Trophoblast cell (in vitro differentiated cells and primary cell): ENCODE results near the gene SYNPO2.

Experiments
- DNase-seq, 2 donors: peaks; one replicate each; pipeline ENCODE4 v3.0.0-alpha.2; 2016
- H2AFZ ChIP-seq: 2 replicates; pipeline ENCODE4 v1.6.1; 2013; ENCODE audit warnings: low read length, moderate library complexity, mild to moderate bottlenecking; ENCODE audit not compliant: insufficient read depth, poor library complexity
- H2AK5ac ChIP-seq: 2 replicates; pipeline ENCODE4 v1.6.1; 2013; ENCODE audit warnings: mild to moderate bottlenecking, low read length
- H2BK120ac ChIP-seq: 2 replicates; pipeline ENCODE4 v1.6.1; 2013; ENCODE audit warnings: low read length, mild to moderate bottlenecking, moderate library complexity; ENCODE audit not compliant: insufficient read depth, poor library complexity
- H2BK12ac ChIP-seq: 2 replicates; pipeline ENCODE4 v1.6.1; 2013; ENCODE audit warnings: mild to moderate bottlenecking, low read length, moderate library complexity
- H2BK5ac ChIP-seq: 2 replicates; pipeline ENCODE4 v1.6.1; 2013; ENCODE audit warnings: low read length, low read depth, moderate library complexity, mild to moderate bottlenecking; ENCODE audit not compliant: poor library complexity
- H3K14ac ChIP-seq: 2 replicates; pipeline ENCODE4 v1.6.1; 2013; ENCODE audit warnings: mild to moderate bottlenecking, low read length
- H3K18ac ChIP-seq: 2 replicates; pipeline ENCODE4 v1.6.1; 2013; ENCODE audit warnings: mild to moderate bottlenecking, low read length
- H3K23ac ChIP-seq: 2 replicates; pipeline ENCODE4 v1.6.1; 2013; ENCODE audit warnings: low read length
- H3K27ac ChIP-seq: 2 replicates; pipeline ENCODE4 v1.5.1; 2013; ENCODE audit warnings: low read depth, mild to moderate bottlenecking, inconsistent platforms, low read length, moderate library complexity
- H3K27me3 ChIP-seq: 2 replicates; pipeline ENCODE4 v1.6.1; 2013; ENCODE audit warnings: inconsistent platforms, mild to moderate bottlenecking, low read length, moderate library complexity; ENCODE audit not compliant: insufficient read depth
- H3K36me3 ChIP-seq, 2 experiments: 1 replicate in 1 of 2; 2 replicates in 1 of 2; pipeline ENCODE4 v1.6.1; 2013; ENCODE audit warnings: low read length in 2 of 2, mild to moderate bottlenecking in 2 of 2, moderate library complexity in 1 of 2; ENCODE audit not compliant: insufficient read depth in 2 of 2, control insufficient read depth in 1 of 2
- H3K4ac ChIP-seq: 2 replicates; pipeline ENCODE4 v1.6.1; 2013; ENCODE audit warnings: low read depth, mild to moderate bottlenecking, low read length, moderate library complexity
- H3K4me1 ChIP-seq, 2 experiments: 1 replicate in 1 of 2; 2 replicates in 1 of 2; pipeline ENCODE4 v1.6.1; 2013; ENCODE audit warnings: low read length in 2 of 2, mild to moderate bottlenecking in 2 of 2, moderate library complexity in 1 of 2; ENCODE audit not compliant: insufficient read depth in 2 of 2, control insufficient read depth in 1 of 2
- H3K4me2 ChIP-seq: 2 replicates; pipeline ENCODE4 v1.6.1; 2013; ENCODE audit warnings: inconsistent platforms, mild to moderate bottlenecking, low read length, moderate library complexity
- H3K4me3 ChIP-seq: 2 replicates; pipeline ENCODE4 v1.5.1; 2013; ENCODE audit warnings: mild to moderate bottlenecking, low read depth, low read length, inconsistent platforms
- H3K79me1 ChIP-seq: one replicate; pipeline ENCODE4 v1.6.1; 2013; ENCODE audit warnings: low read length
- H3K79me2 ChIP-seq: 2 replicates; pipeline ENCODE4 v1.6.1; 2013; ENCODE audit warnings: low read length, mild to moderate bottlenecking; ENCODE audit not compliant: control insufficient read depth, insufficient read depth, poor library complexity
- H3K9ac ChIP-seq: 2 replicates; pipeline ENCODE4 v1.6.1; 2013; ENCODE audit warnings: mild to moderate bottlenecking, low read length
- H3K9me3 ChIP-seq: 2 replicates; pipeline ENCODE4 v1.6.1; 2013; ENCODE audit warnings: low read depth, mild to moderate bottlenecking, control low read depth, inconsistent platforms, low read length; ENCODE audit not compliant: insufficient read depth
- H4K12ac ChIP-seq: 2 replicates; pipeline ENCODE4 v1.6.1; 2013; ENCODE audit warnings: low read depth, mild to moderate bottlenecking, low read length, moderate library complexity
- H4K8ac ChIP-seq: 2 replicates; pipeline ENCODE4 v1.6.1; 2013; ENCODE audit warnings: low read depth, mild to moderate bottlenecking, low read length, moderate library complexity
- H4K91ac ChIP-seq: one replicate; pipeline ENCODE4 v1.6.1; 2013; ENCODE audit warnings: low read depth, mild to moderate bottlenecking, low read length, moderate library complexity
- whole genome bisulfite sequencing: extraction: QIAGEN DNeasy Blood & Tissue Kit; methylation state at CpG from one replicate; pipeline ENCODE4 v1.1.7; 2013; ENCODE audit warnings: missing lambda C conversion rate; ENCODE audit not compliant: insufficient read length, insufficient coverage; ENCODE audit errors: extremely low coverage; 5-methylcytosine and 5-hydroxymethylcytosine counted together

The SYNPO2 gene

GRCh38 chr4:118889312-118889691 lies 648 bp downstream of the SYNPO2 start:
- H2AK5ac ChIP-seq: no peak overlapping the region
- H3K14ac ChIP-seq: no peak overlapping the region
- no peak overlapping the region for H4K8ac ChIP-seq
- H3K9me3 ChIP-seq: peaks cover 2% of the 10 kb centered on the region
- H2BK12ac ChIP-seq: no peak overlapping the region
- no peak overlapping the region for H4K91ac ChIP-seq
- H3K4me3 ChIP-seq: no peak overlapping the region
- H3K27me3 ChIP-seq: no peaks in the 10 kb centered on the region
- H3K36me3 ChIP-seq: no peaks in the 10 kb centered on the region
- no peak for DNase-seq
- no peak overlapping the region for H2AFZ ChIP-seq
- no peaks in the 10 kb centered on the region for H3K79me2 ChIP-seq
- no peak overlapping the region for H2BK5ac ChIP-seq
- H2BK120ac ChIP-seq: no peak overlapping the region
- H3K9ac ChIP-seq: no peak overlapping the region
- peaks cover 2% of the 10 kb centered on the region for H3K79me1 ChIP-seq
- WGBS: no CpG with 5 or more reads among the region's 4 CpGs
- H3K27ac ChIP-seq: no peak overlapping the region
- H3K23ac ChIP-seq: no peak overlapping the region
- no peak overlapping the region for H3K18ac ChIP-seq
- peak overlapping the region; percentile 92 for H3K4me2 ChIP-seq
- no peak overlapping the region for H3K4ac ChIP-seq
- no peak overlapping the region for H4K12ac ChIP-seq
- no peaks in the 10 kb centered on the region for H3K4me1 ChIP-seq

DNA sequence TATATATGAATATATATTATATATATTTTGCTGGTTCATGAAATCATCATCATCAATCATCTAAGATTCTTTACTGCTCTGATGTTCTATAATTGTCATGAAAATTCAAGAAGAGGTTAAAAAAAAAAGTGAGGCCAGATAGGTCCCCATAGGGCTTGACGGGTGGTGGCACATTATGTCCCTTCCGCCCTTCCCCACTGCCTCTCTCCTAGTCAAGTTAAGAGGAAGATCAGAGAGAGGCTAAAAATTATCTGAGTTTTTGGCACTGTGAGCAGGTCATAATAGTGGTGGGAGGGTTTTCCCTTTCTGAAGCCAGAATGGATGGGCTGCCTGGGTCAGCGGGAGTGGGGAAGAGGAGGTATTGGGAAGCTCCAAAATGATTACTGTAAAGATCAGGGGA lies 5.4 kb downstream of the SYNPO2 start:
- no peaks in the 10 kb centered on the region for H3K36me3 ChIP-seq
- DNase-seq: no peak
- no peaks in the 10 kb centered on the region for H3K79me1 ChIP-seq
- no peak overlapping the region for H3K18ac ChIP-seq
- H2AK5ac ChIP-seq: no peak overlapping the region
- no peak overlapping the region for H2AFZ ChIP-seq
- no peaks in the 10 kb centered on the region for H3K79me2 ChIP-seq
- no peak overlapping the region for H3K27ac ChIP-seq
- H4K12ac ChIP-seq: no peak overlapping the region
- H3K4me3 ChIP-seq: no peak overlapping the region
- no peaks in the 10 kb centered on the region for H3K27me3 ChIP-seq
- no peak overlapping the region for H3K4me2 ChIP-seq
- no peak overlapping the region for H4K8ac ChIP-seq
- no peak overlapping the region for H4K91ac ChIP-seq
- H3K4me1 ChIP-seq: no peaks in the 10 kb centered on the region
- H2BK12ac ChIP-seq: no peak overlapping the region
- no peak overlapping the region for H3K4ac ChIP-seq
- no peak overlapping the region for H3K9ac ChIP-seq
- no peak overlapping the region for H3K14ac ChIP-seq
- H2BK120ac ChIP-seq: no peak overlapping the region
- H3K9me3 ChIP-seq: no peaks in the 10 kb centered on the region
- no peak overlapping the region for H2BK5ac ChIP-seq
- H3K23ac ChIP-seq: no peak overlapping the region
- no CpG with 5 or more reads among the region's 3 CpGs for WGBS

- WGBS: no CpG with 5 or more reads among the region's 2 CpGs
- Histone ChIP-seq H2BK5ac (no peak overlapping the region), H3K4ac (no peak overlapping the region)
These were observed 9.6 kb downstream of the SYNPO2 start for GRCh38 chr4:118898221-118898620.

GRCh38 chr4:118898684-118899138 lies 10.1 kb downstream of the SYNPO2 start:
- Histone ChIP-seq H3K9ac (no peak overlapping the region), H3K23ac (no peak overlapping the region), H4K91ac (no peak overlapping the region), H3K4me1 (no peaks in the 10 kb centered on the region), H2AK5ac (no peak overlapping the region), H2BK5ac (no peak overlapping the region), H3K27ac (no peak overlapping the region), H4K8ac (no peak overlapping the region), H3K36me3 (no peaks in the 10 kb centered on the region), H2BK120ac (no peak overlapping the region), H3K4me3 (no peak overlapping the region), H3K14ac (no peak overlapping the region), H3K27me3 (no peaks in the 10 kb centered on the region), H2BK12ac (no peak overlapping the region), H3K79me2 (no peaks in the 10 kb centered on the region), H3K18ac (no peak overlapping the region), H3K79me1 (no peaks in the 10 kb centered on the region), H3K4ac (no peak overlapping the region), H3K9me3 (no peaks in the 10 kb centered on the region), H2AFZ (no peak overlapping the region), H3K4me2 (no peak overlapping the region), H4K12ac (no peak overlapping the region)
- WGBS: no CpG with 5 or more reads among the region's 6 CpGs
- DNase-seq: no peak

More at GRCh38 chr4:118898221-118898620, 9.6 kb downstream of the SYNPO2 start:
- no peaks in the 10 kb centered on the region for H3K79me1 ChIP-seq
- H2BK120ac ChIP-seq: no peak overlapping the region
- no peak overlapping the region for H3K27ac ChIP-seq
- H3K4me3 ChIP-seq: no peak overlapping the region
- no peak overlapping the region for H3K23ac ChIP-seq
- H3K79me2 ChIP-seq: no peaks in the 10 kb centered on the region
- H3K9me3 ChIP-seq: no peaks in the 10 kb centered on the region
- H4K8ac ChIP-seq: no peak overlapping the region
- H2AFZ ChIP-seq: no peak overlapping the region
- no peak overlapping the region for H2AK5ac ChIP-seq
- no peak overlapping the region for H4K91ac ChIP-seq
- no peaks in the 10 kb centered on the region for H3K4me1 ChIP-seq
- H3K36me3 ChIP-seq: no peaks in the 10 kb centered on the region
- no peak overlapping the region for H3K9ac ChIP-seq
- H3K18ac ChIP-seq: no peak overlapping the region
- H3K14ac ChIP-seq: no peak overlapping the region
- H4K12ac ChIP-seq: no peak overlapping the region
- H3K4me2 ChIP-seq: no peak overlapping the region
- DNase-seq: no peak
- H2BK12ac ChIP-seq: no peak overlapping the region
- H3K27me3 ChIP-seq: no peaks in the 10 kb centered on the region
